HG03558 (cell line): Measurements from ENCODE around the gene FNDC7.
"Not testable (repeated sequence)": the region's sequence is repeated elsewhere in the genome, so short reads cannot be mapped to it uniquely, and the experiment has no call there.

Source experiments
- ATAC-seq: cut with Tn5 transposase; IDR thresholded peaks from one replicate; pipeline ENCODE4 v1.9.1; 2021; ENCODE audit warnings: moderate number of reproducible peaks; ENCODE audit not compliant: unreplicated experiment; ENCODE audit errors: extremely low read depth

The FNDC7 gene

DNA sequence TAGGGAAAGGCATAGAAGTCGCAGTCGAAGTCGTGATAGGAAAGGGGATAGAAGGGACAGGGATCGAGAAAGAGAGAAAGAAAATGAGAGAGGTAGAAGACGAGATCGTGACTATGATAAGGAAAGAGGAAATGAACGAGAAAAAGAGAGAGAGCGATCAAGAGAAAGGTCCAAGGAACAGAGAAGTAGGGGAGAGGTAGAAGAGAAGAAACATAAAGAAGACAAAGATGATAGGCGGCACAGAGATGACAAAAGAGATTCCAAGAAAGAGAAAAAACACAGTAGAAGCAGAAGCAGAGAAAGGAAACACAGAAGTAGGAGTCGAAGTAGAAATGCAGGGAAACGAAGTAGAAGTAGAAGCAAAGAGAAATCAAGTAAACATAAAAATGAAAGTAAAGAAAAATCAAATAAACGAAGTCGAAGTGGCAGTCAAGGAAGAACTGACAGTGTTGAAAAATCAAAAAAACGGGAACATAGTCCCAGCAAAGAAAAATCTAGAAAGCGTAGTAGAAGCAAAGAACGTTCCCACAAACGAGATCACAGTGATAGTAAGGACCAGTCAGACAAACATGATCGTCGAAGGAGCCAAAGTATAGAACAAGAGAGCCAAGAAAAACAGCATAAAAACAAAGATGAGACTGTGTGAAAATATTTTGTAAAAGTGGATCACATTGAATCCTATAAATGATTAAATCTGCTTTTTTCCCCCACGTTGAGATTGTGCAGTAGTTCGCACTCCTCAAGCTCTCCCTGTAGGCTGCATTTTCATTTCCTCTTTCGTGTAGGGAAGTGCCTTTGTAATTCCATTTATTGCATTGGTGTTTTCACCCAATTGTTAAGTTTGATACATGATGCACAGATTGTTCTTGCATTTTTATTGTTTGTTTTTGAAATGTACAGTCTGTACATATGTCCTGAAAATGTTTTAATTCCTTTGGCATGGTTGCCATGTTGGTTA is 13.1 kb upstream of the FNDC7 start:
- ATAC-seq: no peak

DNA sequence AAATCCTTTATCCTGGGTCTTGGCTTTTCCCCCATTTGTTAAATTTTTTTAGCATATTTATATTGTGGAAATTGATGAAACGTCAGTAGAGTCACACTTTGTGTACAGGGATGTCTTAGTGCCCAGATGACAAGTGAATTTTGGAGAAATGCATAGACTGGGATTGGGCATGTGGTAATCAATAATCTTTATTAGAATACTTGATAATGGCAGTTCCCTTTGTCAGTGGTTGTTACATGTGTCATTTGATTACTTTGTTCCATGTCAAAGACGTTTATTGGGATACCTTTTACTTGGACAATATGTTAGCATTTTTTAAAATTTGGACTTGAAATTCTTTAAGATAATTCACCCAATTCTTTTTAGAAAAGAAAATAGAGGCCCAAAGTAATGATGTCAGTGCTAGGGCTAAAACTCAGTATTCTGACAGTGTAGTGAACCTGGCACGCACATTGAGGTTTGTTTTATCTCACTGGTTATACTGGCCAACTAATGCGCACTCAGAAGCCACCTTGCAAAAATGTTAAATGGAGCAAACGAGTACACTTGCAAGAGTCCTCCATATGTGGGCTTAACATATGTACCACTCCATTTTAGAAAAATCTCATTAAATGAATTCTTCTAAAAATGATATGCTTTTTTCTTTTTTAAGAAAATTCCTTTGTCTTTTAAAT is 11.4 kb upstream of the FNDC7 start:
- ATAC-seq: no peak

DNA sequence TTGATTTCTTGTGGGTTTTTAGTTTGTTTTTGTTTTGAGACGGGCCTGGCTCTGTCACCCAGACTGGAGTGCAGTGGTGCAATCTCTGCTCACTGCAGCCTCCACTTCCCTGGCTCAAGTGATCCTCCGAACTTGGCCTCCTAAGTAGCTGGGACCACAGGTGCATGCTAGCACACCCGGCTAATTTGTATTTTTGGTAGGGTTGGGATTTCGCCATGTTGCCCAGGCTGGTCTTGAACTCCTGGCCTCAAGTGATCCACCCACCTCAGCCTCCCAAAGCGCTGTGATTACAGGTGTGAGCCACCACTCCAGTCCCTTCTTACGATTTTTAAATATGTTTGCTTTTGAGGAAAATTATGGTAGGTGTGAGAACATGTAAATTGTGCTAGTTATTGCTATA is 10.6 kb upstream of the FNDC7 start:
- ATAC-seq: not testable (repeated sequence)

DNA sequence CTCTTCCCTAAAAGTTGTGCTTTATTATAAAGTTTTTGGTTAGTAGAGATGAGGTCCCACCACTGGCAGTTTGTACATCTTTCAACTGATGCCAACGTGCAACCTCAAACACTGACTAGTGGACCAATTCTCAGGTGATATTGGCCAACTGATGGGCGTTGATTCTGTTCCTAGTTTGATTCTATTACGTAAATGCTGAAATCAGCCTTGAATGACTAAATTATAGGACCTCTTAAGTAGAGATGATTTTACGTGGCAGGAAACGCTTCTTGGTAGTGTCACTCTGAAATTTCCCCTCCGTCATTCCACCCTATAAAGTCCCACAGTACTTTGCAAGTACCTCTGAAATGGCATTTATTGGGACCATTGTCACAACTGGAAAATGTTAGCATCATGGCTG is 8.8 kb upstream of the FNDC7 start:
- ATAC-seq: no peak

DNA sequence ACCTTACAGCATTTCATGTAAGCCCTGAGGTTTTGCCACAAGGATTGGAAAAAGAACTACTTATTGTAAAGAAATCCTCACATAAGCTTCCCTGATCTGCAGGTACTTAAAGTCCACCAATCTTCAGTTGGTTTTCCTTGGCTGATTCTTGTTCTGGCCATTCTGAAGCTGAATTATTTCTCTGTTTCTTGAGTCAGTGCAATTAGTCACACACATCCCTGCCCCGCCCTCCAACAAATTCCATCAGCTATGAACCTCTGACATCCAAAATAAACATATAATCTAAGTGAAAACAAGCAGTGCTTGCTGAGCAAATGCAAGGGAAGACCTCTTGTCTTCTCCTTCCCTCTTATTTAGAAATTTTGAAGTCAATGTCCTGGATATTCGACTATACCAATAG is 8.2 kb upstream of the FNDC7 start:
- no peak for ATAC-seq

DNA sequence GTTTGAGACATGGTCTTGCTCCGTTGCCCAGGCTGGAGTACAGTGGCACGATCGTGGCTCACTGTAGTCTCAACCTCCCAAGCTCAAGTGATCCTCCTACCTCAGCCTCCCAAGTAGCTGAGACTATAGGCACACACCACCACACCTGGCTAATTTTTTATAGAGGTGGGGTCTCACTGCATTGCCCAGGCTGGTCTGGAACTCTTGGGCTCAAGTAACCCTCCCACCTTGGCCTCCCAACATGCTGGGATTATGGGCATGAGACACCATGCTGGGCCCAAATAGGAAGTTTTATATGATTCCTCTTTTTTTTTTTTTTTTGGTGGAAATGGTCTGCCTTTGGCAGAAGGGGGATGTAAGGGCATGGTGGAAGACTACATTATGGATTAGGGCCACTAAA is 6.1 kb upstream of the FNDC7 start:
- no peak for ATAC-seq

DNA sequence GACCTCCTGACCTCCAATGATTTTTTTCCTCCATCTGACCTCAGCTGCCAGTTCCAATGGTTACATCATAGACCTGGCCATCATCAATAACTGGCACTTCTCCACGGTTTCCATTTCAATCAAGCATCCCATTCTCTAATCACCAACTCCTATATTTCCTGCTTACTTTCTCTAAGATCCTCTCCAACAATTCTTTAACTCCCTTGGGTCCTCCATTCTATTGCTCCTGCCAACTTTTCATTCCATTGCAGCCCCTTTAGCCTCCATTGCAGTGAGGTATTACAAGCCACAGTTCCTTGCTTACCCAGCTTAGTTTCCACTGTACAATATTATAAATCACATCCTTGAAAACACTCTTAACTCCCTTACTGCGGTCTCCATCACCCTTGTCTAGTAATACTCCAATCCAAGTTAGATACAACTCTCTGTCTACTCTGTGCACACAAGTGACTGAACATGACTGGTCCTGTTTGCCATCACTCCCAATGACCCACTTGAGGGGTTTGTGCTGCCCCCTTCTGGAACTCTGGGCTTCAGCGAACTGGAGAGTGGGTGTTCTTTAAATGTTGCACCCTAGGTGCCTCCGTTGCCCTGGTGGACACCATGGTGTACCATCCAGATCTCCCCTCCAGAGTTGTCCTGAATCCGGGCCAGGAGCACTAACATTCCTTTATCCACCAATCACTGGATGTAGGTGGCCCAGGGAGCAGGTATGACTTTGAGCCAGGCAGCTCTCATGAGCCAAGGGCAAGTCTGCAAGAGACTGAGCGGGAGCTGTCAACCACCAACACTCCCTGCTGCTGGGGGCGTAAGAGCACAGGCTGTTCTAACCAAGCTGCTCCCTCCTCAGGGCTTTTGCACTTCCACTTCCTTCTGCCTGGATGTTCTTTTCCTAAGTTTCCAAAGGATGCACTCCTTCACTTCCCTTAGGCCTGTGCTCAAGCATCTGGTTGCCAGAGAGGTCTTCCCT is 3.7 kb upstream of the FNDC7 start:
- ATAC-seq: no peak

DNA sequence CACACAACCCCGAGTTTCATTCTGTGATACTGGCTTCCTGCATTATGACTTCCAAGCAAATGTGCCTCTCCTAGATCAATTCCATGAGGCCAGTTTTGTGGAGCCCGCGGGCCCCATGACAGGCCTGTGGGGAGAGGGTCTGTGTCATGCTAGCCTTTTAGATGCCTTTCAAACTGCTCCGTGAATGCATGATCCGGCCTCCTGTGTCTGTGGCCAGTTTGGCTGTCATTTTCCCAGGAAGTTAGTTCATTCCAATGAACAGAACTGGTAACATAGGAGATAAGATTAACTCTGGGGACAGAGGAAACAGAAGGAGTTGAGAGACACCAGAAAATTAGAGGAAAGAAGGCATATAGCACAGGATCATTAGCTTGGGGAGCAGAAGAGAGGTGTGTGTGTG is 3.2 kb downstream of the FNDC7 start:
- no peak for ATAC-seq

DNA sequence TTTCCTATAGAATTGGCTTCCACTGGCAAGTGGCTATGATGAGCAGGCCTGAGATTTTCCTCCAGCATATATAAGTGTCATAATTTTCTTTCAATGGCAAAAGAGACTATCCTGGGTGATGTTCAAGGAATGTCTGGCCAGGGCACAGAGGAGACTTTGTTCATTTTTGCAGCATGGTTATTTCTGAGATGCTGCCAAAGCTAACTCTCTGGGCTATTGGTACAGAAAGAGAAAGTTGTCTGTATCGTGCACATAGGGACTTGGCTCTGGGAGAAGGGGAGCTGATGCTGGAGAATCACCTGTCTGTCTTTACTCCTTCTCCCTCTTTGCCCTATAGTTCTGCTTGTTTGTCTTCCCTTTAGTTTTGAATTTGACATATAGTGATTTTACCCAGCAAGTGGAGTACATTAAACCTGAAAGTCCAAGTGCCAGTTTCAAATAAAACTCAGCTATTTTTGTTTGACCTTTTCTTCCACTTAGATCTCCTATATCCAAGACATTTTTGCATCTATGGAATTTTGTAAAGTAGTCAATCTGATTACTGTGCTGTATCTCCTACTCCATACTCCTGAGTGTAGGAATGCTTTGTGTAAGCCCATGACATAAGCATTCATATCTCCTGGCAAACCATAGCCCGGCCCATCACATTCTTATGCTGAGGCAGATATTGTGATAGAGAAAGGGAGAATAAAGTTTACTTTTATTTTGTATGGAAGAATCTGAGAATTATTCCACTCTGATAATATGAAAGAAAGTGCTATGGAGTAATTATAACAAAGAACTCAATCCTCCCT is 3.9 kb downstream of the FNDC7 start:
- no peak for ATAC-seq

DNA sequence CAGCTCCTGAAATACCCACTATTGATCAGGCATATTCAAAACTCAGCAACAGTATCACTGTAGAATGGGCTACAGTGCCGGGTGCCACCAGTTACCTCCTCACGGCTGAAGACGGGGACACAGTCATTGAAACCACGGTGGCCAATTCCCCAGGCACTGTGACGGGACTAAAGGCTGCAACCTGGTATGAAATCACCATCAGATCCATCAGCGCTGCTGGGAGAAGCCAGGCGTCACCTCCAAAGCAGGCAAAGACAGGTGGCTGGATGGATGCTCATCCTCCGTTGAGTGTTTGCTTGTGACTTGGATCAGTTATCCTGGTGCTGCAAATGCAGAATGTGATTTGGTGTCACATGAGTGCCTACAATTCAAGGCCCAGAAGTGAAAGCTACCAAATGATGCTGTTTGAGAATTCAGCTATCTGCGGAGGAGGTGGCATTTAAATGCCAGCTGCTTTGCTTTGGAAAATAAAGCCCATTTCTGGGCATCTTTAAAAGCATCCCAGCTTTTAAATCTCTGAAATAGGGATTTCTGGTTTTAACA is 5.1 kb downstream of the FNDC7 start:
- no peak for ATAC-seq

DNA sequence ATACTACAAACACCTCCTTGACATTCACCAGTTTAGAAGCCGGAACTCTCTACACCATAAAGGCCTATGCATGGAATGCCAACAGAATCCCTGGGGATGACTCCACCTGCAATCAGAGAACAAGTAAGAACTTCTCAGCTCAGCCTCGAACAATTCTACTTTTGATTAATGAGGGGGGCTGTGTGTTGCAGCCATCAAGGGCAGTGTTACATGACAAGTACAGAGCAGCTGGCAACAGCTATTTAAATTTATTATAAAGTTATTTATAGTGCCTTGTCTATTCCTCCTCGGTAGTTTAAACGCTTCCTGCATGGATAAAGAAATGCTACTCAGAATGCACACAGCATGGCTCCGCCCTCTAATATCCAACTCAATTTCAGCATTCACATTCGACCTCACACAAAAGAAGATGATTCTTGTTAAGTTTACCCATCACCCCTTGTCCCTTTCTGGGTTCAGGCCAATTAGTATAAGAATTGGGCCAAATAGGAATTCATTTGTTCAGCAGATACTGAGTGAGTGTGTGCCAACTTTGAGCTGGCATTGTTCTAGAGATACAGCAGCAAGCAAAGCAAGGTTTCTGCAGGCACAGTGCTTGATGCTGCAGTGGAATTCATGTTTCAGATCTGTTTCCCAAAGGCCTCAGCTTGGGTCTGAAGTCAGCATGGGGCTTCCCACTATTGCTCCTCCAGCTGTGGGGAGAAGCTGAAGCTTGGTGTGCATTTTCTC is 6.4 kb downstream of the FNDC7 start:
- no peak for ATAC-seq

DNA sequence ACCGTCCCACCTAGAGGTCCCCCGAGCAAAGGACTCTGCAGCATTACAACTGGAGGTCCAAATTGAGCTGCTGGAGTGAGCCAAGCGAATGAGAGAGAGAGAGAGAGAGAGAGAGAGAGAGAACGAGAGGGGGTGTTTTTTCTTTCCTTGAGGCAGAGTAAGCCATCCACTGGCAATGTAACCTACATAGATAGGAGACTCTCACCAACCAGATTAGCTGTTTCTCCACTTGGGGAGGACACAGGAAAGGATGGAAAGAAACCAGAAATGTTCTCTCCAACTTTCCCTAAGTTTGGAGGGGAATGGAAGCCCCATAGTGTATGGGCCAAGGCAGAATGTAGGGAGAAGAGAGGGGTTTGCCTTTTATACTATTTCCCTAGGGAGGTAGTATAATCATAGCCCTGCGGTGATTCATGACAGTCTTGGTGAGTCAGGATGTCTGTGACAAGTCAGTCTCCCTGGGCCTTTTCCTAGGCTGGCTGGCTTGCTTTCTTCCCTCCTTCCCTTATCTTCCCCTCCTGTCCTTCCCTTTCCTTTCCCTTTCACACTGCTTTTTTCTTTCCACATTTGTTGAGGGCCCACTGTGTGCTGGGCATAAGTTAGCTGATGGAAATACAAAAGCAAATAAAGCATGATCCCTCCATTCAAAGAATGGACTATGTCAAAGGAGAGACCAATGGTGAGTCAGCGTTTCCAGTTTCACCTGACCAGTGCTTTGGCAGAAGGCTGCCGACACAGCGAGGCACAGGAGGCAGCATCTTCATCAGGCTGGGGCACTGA is 7.1 kb downstream of the FNDC7 start:
- no peak for ATAC-seq

DNA sequence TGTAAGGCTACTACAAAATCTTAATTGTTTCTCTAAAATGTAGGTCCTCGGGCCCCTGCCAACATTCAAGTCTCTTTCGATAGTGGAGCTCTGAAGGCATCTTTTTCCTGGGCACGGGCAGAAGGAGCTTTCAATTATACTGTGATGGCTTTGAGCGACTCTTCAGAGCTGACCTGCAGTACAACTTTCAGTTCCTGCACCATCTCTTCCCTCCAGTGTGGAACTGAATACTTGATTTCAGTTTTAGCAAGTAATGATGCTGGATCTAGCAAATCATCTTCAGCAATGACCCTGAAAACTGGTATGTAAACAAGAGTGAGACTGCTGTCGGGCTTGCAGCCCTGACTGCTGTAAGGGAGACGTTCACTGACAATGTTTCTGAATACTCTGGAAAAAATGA is 9.6 kb downstream of the FNDC7 start:
- no peak for ATAC-seq

DNA sequence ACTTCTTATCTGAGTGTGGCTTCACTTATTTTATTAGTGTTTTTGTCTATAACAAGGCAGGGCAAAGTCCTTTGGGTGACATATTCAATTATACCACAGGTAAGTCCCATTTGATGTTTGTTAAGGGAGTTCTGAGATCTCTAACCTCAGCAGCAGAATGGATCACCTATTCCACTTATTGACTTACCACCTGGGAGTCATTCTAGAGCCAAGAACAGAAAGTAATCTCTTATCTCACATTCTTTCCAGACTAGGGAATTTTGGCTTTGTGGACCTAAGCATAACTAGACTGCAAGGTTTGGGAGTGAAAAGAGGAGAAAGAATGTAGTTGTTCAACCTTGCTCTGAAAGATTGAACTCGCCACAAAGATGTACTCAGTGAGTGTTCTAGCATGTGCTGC is 13.2 kb downstream of the FNDC7 start:
- no peak for ATAC-seq

DNA sequence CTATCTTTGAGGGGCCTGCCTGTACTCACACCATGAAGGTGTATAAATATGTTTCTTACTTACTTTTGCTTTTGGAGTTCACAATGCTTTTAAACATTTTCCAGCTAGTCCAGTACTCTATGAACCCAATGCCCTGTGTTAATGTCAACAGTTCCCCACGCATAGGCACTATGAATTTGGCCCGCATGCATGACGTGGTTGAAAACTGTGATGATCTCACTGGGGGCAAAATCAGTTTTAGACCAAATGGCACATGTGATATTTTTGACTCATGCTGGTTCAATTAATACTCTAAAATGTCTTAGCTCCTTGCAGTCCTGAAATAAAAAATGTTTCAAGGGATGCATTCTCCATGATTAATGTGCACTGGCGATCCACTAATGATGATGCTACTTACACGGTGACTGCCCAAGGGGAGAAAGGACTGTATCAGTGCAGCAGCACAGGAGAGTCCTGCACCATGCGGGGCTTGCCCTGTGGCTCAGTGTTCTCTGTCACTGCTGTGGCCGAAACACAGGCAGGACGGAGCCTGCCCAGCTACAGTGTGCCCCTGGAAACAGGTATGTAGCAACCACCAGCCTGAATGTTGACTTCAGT is 15.7 kb downstream of the FNDC7 start:
- no peak for ATAC-seq

DNA sequence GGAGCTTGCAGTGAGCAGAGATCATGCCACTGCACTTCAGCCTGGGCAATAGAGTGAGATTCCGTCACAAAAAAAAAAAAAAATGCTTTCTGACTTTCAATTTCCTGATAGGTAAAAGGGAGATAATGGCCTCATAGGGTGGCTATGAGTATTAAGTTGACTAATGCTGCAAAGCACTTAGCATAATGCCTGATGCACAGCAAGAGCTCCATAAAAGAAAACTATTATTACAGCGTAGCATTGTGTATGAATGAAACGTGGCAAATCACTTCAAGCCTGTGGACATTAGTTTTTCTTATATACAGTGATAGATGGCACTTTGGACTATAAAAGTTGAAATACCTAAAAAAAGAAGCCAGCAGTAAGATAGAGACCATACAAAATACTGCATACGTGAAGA is 16.8 kb downstream of the FNDC7 start:
- no peak for ATAC-seq

DNA sequence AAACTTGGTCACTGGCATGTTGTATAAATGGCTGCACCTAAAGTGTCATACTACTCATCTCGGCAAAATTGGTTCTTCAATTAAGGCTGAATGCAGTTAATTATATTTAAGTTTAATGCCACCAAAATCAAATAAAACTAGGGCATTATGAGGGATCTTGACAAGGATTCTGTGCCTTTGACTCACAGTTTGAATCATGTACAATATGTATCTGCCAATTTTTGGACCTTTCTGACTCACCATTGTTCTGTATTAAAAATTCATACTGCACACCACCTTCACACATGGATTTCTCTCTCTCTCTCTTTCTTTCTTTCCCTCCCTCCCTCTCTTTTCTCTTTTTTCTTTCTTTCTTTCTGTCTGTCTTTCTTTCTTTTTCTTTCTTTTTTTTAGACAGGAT is 19.7 kb downstream of the FNDC7 start:
- ATAC-seq: no peak
